ENCODE measurements around the gene S100A7A.

DNA sequence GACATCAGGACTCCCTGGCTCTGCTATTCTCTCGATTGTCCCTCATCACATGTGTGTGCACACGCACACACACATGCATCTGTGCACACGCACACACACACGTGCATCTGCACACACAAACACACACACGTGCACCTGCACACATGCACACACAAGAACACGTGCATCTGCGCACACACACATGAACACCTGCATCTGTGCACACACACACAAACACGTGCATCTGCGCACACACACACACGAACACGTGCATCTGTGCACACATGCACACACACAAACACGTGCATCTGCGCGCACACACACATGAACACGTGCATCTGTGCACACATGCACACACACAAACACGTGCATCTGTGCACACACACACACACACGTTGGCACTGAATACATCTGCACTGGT is 14.7 kb downstream of the S100A7A start:
- no peak for TF ChIP-seq EZH2 (IDR thresholded peaks at IDR 0.05; ENCODE audit: low read depth)
- TF ChIP-seq, protein P1, sequence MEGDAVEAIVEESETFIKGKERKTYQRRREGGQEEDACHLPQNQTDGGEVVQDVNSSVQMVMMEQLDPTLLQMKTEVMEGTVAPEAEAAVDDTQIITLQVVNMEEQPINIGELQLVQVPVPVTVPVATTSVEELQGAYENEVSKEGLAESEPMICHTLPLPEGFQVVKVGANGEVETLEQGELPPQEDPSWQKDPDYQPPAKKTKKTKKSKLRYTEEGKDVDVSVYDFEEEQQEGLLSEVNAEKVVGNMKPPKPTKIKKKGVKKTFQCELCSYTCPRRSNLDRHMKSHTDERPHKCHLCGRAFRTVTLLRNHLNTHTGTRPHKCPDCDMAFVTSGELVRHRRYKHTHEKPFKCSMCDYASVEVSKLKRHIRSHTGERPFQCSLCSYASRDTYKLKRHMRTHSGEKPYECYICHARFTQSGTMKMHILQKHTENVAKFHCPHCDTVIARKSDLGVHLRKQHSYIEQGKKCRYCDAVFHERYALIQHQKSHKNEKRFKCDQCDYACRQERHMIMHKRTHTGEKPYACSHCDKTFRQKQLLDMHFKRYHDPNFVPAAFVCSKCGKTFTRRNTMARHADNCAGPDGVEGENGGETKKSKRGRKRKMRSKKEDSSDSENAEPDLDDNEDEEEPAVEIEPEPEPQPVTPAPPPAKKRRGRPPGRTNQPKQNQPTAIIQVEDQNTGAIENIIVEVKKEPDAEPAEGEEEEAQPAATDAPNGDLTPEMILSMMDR (conservative IDR thresholded peaks at IDR 0.05): no peak

Data from PC-9 (cell line).